Measurements from ENCODE around the gene TLK2. TPM values are rescaled to one million over a fixed set of nuclear protein-coding genes. Genes with fewer than 3 reads are reported as not detected.
"Not testable (repeated sequence)": the region's sequence is repeated elsewhere in the genome, so short reads cannot be mapped to it uniquely, and the experiment has no call there.

TLK2 gene
- total RNA-seq, 4 donors from 2014 or later = 25.4 to 47.8 (median 26.5) TPM

DNA sequence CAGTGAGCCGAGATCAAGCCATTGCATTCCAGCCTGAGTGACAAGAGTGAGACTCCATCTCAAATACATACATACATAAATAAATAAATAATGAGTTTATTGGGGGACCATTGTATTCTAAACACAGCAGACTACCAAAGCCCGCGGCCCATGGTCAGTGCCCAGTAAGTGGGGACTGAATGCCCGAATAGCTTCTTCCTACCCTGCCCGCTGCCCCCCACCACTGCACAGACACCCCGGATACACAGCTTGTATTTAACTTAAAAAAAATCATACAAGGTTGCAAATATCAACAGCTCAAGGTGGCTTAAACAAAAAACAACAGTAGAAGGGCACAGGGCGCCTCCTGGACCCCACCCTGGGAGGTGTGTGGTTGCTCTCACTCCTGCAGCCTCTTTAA lies 22.6 kb upstream of the TLK2 start:
- TF ChIP-seq EP300 (IDR thresholded peaks at IDR 0.05) (no peak), CTCF (IDR thresholded peaks at IDR 0.05) (no peak), POLR2AphosphoS5 (IDR thresholded peaks at IDR 0.05) (no peak), POLR2A (IDR thresholded peaks at IDR 0.05) (no peak)
- no peak for DNase-seq (ENCODE audit: low spot score in 2 of 2)
- Histone ChIP-seq H3K4me3 (no peak overlapping the region), H3K27ac (no peak overlapping the region), H3K27me3 (no peaks in the 10 kb centered on the region), H3K36me3 (no peaks in the 10 kb centered on the region), H3K9me3 (no peaks in the 10 kb centered on the region), H3K4me1 (no peaks in the 10 kb centered on the region)
- WGBS = 95% methylated on average over 7 of the region's 7 CpGs

DNA sequence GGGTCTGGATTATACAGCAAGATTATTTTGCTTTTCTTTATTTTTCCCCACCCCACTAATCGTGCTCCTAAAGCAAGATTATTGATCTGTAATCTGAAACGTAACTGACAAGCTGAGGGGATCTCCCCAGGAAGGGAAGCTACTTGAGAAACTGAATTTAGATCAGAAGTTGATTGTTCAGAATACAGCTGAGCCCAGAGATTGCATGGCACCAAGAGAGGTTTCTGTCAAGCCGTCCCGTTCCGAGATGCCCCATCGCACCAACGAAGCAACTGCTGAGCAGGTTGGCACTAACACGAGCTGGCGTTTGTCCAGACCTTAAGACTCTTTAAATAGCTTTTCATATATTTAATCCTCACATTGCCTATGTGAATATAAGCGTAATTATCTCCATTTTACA lies 20.1 kb upstream of the TLK2 start:
- H3K27ac ChIP-seq; H3K4me1 ChIP-seq; H3K4me3 ChIP-seq; H3K27me3 ChIP-seq; H3K36me3 ChIP-seq; H3K9me3 ChIP-seq; DNase-seq (ENCODE audit: low spot score in 2 of 2): not testable (repeated sequence)
- WGBS = 55% methylated on average over 10 of the region's 10 CpGs

DNA sequence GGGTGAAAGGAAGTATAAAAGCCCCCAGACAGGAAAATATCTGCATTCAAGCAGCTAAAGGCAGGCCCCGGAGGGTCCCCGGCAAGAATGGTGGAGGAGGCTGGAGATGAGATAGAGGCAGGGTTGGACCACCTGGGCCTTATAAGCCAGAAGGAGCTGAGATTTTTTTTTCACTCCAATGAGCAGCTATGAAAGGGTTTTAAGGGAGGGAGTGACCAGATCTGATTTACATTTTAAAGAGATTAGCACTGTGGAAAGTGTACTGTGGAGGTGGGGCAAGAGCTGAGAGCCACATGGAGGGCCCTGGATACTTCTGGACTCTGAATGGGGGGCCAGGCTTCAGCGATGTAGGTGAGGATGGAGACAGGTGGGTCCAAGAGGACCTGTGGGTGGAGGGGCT lies 14.2 kb upstream of the TLK2 start:
- H3K4me1 ChIP-seq; H3K27me3 ChIP-seq; H3K27ac ChIP-seq; DNase-seq (ENCODE audit: low spot score in 2 of 2); H3K9me3 ChIP-seq; H3K36me3 ChIP-seq; H3K4me3 ChIP-seq: not testable (repeated sequence)
- 96% methylated on average over 3 of the region's 3 CpGs for WGBS

DNA sequence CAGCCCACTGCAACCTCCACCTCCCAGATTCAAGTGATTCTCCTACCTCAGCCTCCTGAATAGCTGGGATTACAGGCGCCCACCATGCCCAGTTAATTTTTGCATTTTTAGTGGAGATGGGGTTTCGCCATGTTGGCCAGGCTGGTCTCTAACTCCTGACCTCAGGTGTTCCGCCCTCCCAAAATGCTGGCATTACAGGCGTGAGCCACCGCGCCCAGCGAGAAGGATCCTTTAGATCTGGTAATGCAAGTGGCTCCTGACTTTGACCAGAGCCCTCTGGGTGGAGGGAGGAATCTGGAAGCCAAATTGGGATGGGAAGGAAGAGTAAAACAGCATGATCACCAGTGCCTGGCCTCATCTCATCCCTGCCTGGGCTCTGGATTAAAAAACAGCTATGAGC lies 13.4 kb upstream of the TLK2 start:
- H3K9me3 ChIP-seq; DNase-seq (ENCODE audit: low spot score in 2 of 2); H3K36me3 ChIP-seq; H3K27me3 ChIP-seq; H3K27ac ChIP-seq; H3K4me1 ChIP-seq; H3K4me3 ChIP-seq: not testable (repeated sequence)
- 97% methylated on average over 7 of the region's 7 CpGs for WGBS

GRCh38 chr17:62470666-62471379 lies 7.8 kb upstream of the TLK2 start:
- H3K27ac ChIP-seq = peak overlapping the region; percentile 18

GRCh38 chr17:62471380-62471880 lies 7.2 kb upstream of the TLK2 start:
- H3K36me3 ChIP-seq; H3K27ac ChIP-seq; DNase-seq (ENCODE audit: low spot score in 2 of 2); H3K27me3 ChIP-seq; H3K9me3 ChIP-seq; H3K4me3 ChIP-seq: not testable (repeated sequence)
- peaks cover 20% of the 10 kb centered on the region for H3K4me1 ChIP-seq
- 71% methylated on average over 9 of the region's 9 CpGs for WGBS

More at GRCh38 chr17:62470666-62471379, 7.8 kb upstream of the TLK2 start:
- not testable (repeated sequence) for H3K9me3 ChIP-seq, H3K36me3 ChIP-seq, H3K27me3 ChIP-seq, H3K4me3 ChIP-seq
- peak in 1 of 2 donors; percentile 85 for DNase-seq (ENCODE audit: low spot score in 2 of 2)
- H3K4me1 ChIP-seq = peaks cover 20% of the 10 kb centered on the region
- WGBS = 27% methylated on average over 5 of the region's 8 CpGs

DNA sequence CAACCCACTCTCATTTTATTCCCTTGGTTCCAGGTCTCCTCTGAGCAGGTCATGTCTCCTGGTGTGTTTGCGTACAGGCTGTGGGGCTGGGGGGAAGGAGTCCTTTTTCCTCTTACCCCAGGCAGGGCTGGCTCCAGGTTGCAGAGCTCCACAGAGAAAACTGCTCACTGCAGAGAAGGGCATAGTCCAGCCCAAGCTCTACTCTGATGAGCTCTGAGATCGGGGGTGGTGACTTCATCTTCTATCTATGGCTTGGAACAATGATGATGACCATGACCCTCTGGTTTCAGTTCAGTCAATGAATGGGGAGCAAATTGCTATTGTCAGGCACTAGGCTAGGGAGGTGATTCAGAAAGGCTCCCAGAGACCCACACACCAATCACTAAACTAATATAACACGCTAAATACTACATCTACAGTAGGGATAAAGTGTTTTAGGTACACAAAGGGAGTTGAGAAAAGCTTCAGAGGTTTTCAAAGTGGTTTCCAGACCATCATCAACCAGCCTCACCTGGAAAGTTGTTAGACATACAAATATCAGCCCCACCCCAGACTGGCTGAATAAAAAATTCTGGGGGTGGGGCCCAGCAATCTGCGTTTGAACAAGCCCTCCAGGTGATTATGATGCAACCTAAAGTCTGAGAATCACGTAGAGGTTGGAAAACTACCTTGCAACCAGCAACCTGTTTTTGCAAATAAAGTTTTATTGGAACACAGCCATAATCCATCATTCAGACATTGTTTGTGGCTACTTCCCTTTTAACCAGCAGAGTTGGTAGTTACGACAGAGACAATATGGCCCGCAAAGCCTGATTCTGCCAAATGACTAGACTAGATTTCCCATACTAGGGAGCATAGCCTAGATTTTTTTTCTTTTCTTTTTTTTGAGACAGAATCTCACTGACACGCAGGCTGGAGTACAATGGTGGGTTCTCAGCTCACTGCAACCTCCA lies 5.3 kb upstream of the TLK2 start:
- peaks cover 30% of the 10 kb centered on the region for H3K4me1 ChIP-seq
- H3K27ac ChIP-seq, H3K27me3 ChIP-seq, H3K9me3 ChIP-seq, H3K36me3 ChIP-seq, H3K4me3 ChIP-seq: not testable (repeated sequence)
- 74% methylated on average over 8 of the region's 8 CpGs for WGBS
- peak in 1 of 2 donors; percentile 40 for DNase-seq (ENCODE audit: low spot score in 2 of 2)

- H3K9me3 ChIP-seq, H3K36me3 ChIP-seq, H3K27me3 ChIP-seq: not testable (repeated sequence)
- Histone ChIP-seq H3K27ac (peak overlapping the region; percentile 98), H3K4me1 (peaks cover 32% of the 10 kb centered on the region), H3K4me3 (peak overlapping the region; percentile 67)
- 81% methylated on average over 8 of the region's 8 CpGs for WGBS
- DNase-seq (ENCODE audit: low spot score in 2 of 2) = peak in 1 of 2 donors; percentile 54
Observed at GRCh38 chr17:62477111-62477510, 1.5 kb upstream of the TLK2 start.

- not testable (repeated sequence) for H3K9me3 ChIP-seq, H3K36me3 ChIP-seq, H3K27me3 ChIP-seq
- peak in 1 of 2 donors; percentile 70 for DNase-seq (ENCODE audit: low spot score in 2 of 2)
- H3K27ac ChIP-seq = peak overlapping the region; percentile 98
- H3K4me1 ChIP-seq = peaks cover 35% of the 10 kb centered on the region
- peak overlapping the region; percentile 67 for H3K4me3 ChIP-seq
- 2% methylated on average over 3 of the region's 61 CpGs for WGBS
Observed at GRCh38 chr17:62477718-62478408, 762 bp upstream of the TLK2 start.

- peak overlapping the region; percentile 98 for H3K27ac ChIP-seq
- peak in 1 of 2 donors; percentile 63 for DNase-seq (ENCODE audit: low spot score in 2 of 2)
- H3K36me3 ChIP-seq, H3K9me3 ChIP-seq, H3K27me3 ChIP-seq: not testable (repeated sequence)
- H3K4me3 ChIP-seq = peak overlapping the region; percentile 67
- H3K4me1 ChIP-seq = peaks cover 36% of the 10 kb centered on the region
- WGBS = no CpG with 5 or more reads among the region's 84 CpGs
Observed at GRCh38 chr17:62478880-62479638, 434 bp downstream of the TLK2 start.

GRCh38 chr17:62479639-62480258 lies 1.1 kb downstream of the TLK2 start:
- WGBS = 5% methylated on average over 10 of the region's 22 CpGs
- H3K4me1 ChIP-seq = peaks cover 38% of the 10 kb centered on the region
- H3K9me3 ChIP-seq, H3K27me3 ChIP-seq, H3K36me3 ChIP-seq: not testable (repeated sequence)
- H3K4me3 ChIP-seq = peak overlapping the region; percentile 67
- peak in 1 of 2 donors; percentile 74 for DNase-seq (ENCODE audit: low spot score in 2 of 2)
- peak overlapping the region; percentile 98 for H3K27ac ChIP-seq

All from suprapubic skin (tissue), 4 donors.